Esophagus squamous epithelium (tissue), 5 donors: Measurements from ENCODE around the gene SFXN5. TPM values are rescaled to one million over a fixed set of nuclear protein-coding genes. Genes with fewer than 3 reads are reported as not detected.

ENCODE experiments used
- DNase-seq: peaks from one replicate; lab custom pipeline; 2025; lab: John Stamatoyannopoulos, UW
- H3K27ac ChIP-seq, 4 donors: fragments of 200-600 bp; sonication (generic); one replicate each; pipeline ENCODE4 v1.5.1; 2016 to 2019; ENCODE audit warnings: mild to moderate bottlenecking in 1 of 4
- H3K27me3 ChIP-seq, 4 donors: fragments of 200-600 bp; sonication (generic); 1 replicate in 3 of 4; 2 replicates in 1 of 4; pipeline versions ENCODE4 v1.5.1 to v1.6.0; 2017 to 2021; ENCODE audit warnings: antibody characterized with exemption in 1 of 4
- H3K36me3 ChIP-seq, 3 donors: fragments of 200-600 bp; sonication (generic); one replicate each; pipeline ENCODE4 v1.5.1; 2016 to 2019
- H3K4me1 ChIP-seq, 3 donors: fragments of 200-600 bp; sonication (generic); one replicate each; pipeline ENCODE4 v1.5.1; 2017 to 2019
- H3K4me3 ChIP-seq, 4 donors: fragments of 200-600 bp; sonication (generic); 1 replicate in 3 of 4; 2 replicates in 1 of 4; pipeline ENCODE4 v1.5.1; 2016 to 2019; ENCODE audit warnings: mild to moderate bottlenecking in 2 of 4, moderate library complexity in 1 of 4
- H3K9me3 ChIP-seq, 3 donors: fragments of 200-600 bp; sonication (generic); one replicate each; pipeline ENCODE4 v1.5.1; 2016 to 2019
- POLR2A ChIP-seq, 4 donors: fragments of 450-650 bp; IDR thresholded peaks; one replicate each; pipeline ENCODE4 v1.6.1; 2017; ENCODE audit warnings: antibody characterized with exemption in 4 of 4, mild to moderate bottlenecking in 4 of 4, moderate library complexity in 3 of 4
- WGBS, 2 donors: methylation state at CpG; one replicate each; pipeline ENCODE4 v1.1.5; 2018; 5-methylcytosine and 5-hydroxymethylcytosine counted together
- intact Hi-C: fragments of 100-400 bp; cut with DNase I; formaldehyde crosslinking; loops from one replicate; pipeline ENCODE4 v1.15.0; 2022
- total RNA-seq, 4 donors: library from RNA; depleted of rRNA; stranded (reverse); fragments of >200 nt; gene quantifications; one replicate each; pipeline ENCODE4 v1.1.0, GENCODE V29; 2016
- TF ChIP-seq, protein P1 (sequence below), 6 experiments: fragments of 450-650 bp in 4 of 6; fragments of 200-600 bp in 2 of 6; sonication (generic) in 2 of 6; IDR thresholded peaks; one replicate each; pipeline ENCODE4 v1.5.1; 2016 to 2019; ENCODE audit warnings: antibody characterized with exemption in 6 of 6, mild to moderate bottlenecking in 4 of 6, moderate library complexity in 4 of 6
- donor health status: DM: yes; HTN: yes; CAD: no.

SFXN5 gene
- total RNA-seq, 4 donors from 2014 or later = 4.2 to 16.4 (median 12.7) TPM

DNA sequence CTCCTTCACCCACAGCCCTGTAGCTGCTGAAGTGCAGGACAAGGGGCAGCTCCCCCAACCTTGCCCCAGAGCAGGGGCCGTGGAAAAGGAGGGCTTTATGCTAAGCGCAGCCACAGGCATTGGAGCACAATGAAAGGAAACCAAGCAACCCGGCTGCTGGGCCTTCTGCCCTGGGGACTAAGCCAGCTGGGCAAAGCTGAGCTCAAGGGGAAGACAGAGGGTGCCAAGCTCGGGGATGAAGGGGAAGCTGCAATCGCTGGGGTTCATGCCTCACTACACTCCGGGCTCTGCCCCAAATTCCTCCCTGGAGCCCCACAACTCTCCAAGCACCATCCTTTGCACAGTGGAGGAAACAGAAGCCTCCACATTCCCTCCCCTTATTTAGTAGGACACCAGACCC, 12.4 kb downstream of the SFXN5 start:
- H3K9me3 ChIP-seq = peaks cover 0 to 12% (median 0%) of the 10 kb centered on the region in 3 donors
- peaks cover 0 to 31% (median 0%) of the 10 kb centered on the region in 3 donors for H3K36me3 ChIP-seq
- no peak overlapping the region for H3K4me3 ChIP-seq
- 63% methylated on average over 2 of the region's 6 CpGs; no CpG with 5 or more reads in 1 of the 2 donors for WGBS, 2 donors
- H3K27ac ChIP-seq = no peak overlapping the region
- TF ChIP-seq, protein P1, sequence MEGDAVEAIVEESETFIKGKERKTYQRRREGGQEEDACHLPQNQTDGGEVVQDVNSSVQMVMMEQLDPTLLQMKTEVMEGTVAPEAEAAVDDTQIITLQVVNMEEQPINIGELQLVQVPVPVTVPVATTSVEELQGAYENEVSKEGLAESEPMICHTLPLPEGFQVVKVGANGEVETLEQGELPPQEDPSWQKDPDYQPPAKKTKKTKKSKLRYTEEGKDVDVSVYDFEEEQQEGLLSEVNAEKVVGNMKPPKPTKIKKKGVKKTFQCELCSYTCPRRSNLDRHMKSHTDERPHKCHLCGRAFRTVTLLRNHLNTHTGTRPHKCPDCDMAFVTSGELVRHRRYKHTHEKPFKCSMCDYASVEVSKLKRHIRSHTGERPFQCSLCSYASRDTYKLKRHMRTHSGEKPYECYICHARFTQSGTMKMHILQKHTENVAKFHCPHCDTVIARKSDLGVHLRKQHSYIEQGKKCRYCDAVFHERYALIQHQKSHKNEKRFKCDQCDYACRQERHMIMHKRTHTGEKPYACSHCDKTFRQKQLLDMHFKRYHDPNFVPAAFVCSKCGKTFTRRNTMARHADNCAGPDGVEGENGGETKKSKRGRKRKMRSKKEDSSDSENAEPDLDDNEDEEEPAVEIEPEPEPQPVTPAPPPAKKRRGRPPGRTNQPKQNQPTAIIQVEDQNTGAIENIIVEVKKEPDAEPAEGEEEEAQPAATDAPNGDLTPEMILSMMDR (IDR thresholded peaks at IDR 0.05) = no peak
- TF ChIP-seq POLR2A (IDR thresholded peaks at IDR 0.05) = no peak
- H3K27me3 ChIP-seq = no peaks in the 10 kb centered on the region
- no peak for DNase-seq
- intact Hi-C loops = no loop called here
- peaks cover 1 to 11% (median 10%) of the 10 kb centered on the region in 3 donors for H3K4me1 ChIP-seq

GRCh38 chr2:73054980-73055379, 16.5 kb downstream of the SFXN5 start:
- intact Hi-C loops = no loop called here
- no peak overlapping the region for H3K27ac ChIP-seq
- H3K4me3 ChIP-seq = no peak overlapping the region
- H3K36me3 ChIP-seq = peaks cover 0 to 31% (median 0%) of the 10 kb centered on the region in 3 donors
- DNase-seq = no peak
- TF ChIP-seq, protein P1 (IDR thresholded peaks at IDR 0.05) = no peak
- TF ChIP-seq POLR2A (IDR thresholded peaks at IDR 0.05) = no peak
- 93 to 97% methylated on average over 5 of the region's 5 CpGs for WGBS, 2 donors
- H3K4me1 ChIP-seq = no peaks in the 10 kb centered on the region
- H3K9me3 ChIP-seq = peaks cover 0 to 12% (median 0%) of the 10 kb centered on the region in 3 donors
- H3K27me3 ChIP-seq = no peaks in the 10 kb centered on the region

- Histone ChIP-seq H3K27me3 (no peaks in the 10 kb centered on the region), H3K36me3 (peaks cover 0 to 30% (median 0%) of the 10 kb centered on the region in 3 donors), H3K27ac (no peak overlapping the region), H3K4me1 (no peaks in the 10 kb centered on the region), H3K9me3 (peaks cover 0 to 12% (median 0%) of the 10 kb centered on the region in 3 donors), H3K4me3 (no peak overlapping the region)
- intact Hi-C loops = no loop called here
- WGBS, 2 donors = 70 to 76% methylated on average over 5 to 6 of the region's 6 CpGs
- TF ChIP-seq, protein P1 (IDR thresholded peaks at IDR 0.05) = no peak
- no peak for TF ChIP-seq POLR2A (IDR thresholded peaks at IDR 0.05)
- DNase-seq = no peak
Measured at GRCh38 chr2:73053316-73054114, 18.0 kb downstream of the SFXN5 start.

DNA sequence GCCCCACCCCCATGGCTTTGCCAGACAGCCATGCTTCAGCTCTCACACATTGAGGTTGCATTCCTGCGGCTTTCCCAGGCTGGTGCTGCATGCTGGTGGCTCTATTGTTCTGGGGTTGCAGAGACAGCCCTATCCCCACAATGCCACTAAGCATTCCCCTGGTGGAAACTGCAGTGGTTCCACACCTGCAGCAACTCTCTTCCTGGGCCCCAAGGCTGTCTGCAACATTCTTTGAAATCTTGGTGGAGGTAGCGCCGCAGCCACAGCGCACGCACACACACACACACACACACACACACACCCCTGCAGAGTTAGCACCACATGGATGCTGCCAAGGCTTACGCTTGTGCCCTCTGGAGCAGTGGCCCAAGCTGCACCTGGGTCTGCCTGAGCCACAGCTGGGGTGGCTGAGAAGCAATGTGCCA, 21.4 kb downstream of the SFXN5 start:
- Histone ChIP-seq H3K9me3 (no peaks in the 10 kb centered on the region), H3K36me3 (no peaks in the 10 kb centered on the region), H3K27ac (no peak overlapping the region), H3K27me3 (no peaks in the 10 kb centered on the region), H3K4me1 (no peaks in the 10 kb centered on the region), H3K4me3 (no peak overlapping the region)
- intact Hi-C loops = no loop called here
- TF ChIP-seq POLR2A (IDR thresholded peaks at IDR 0.05) = no peak
- TF ChIP-seq, protein P1 (IDR thresholded peaks at IDR 0.05) = no peak
- no peak for DNase-seq
- WGBS, 2 donors = 100% methylated on average over 1 of the region's 6 CpGs; no CpG with 5 or more reads in 1 of the 2 donors
